ENCODE data around the gene NEK9.

NEK9 gene

DNA sequence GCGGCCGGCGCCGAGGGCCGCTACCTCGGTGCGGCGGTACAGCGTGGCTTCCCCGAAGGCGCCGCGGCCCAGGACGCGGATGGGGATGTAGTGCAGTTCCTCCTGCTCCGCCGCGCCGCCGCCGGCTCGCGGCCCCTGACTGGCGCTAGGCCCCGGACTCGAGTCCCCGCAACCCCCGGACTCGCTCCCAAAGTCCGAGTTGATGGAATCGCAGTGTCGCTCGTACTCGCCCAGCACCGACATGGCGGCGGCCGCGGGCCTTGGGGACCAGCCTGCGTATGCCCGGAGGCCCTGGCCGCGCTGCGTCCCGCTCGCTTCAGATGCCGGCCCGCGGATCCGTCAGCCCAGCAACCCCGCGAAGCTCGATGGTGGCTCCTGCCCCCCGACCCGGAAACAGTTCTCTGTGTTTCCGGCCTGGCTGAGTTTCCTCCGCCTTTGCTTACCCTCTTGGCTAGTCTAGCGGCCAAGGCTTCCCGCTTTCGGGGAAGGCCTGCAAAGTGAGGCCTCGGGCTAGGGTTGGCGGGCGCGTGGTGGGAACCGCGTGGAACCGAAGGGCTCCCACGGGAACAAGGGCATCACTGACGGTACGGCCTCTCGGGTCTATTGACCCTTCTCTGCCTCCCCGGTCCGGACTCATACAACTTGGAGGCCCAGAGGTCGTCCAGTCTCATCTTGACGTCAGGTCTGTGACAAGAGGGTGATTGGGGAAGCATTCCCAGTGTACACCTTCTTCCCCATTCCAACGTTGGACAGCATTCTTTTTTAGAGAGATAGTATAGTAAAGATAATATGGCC lies at the start of gene NEK9:
TSS of gene NEK9 (minus strand) at position 370 of the 795 bp plus-strand sequence. CDS start at position 243, 127 bp downstream.
- peak; percentile 34 to 93 (median 83) for DNase-seq

GRCh38 chr14:75176142-75176820 lies 49.4 kb upstream of the NEK9 start, which contains the start of gene TMED10:
Gene TMED10 (minus strand): TSS chr14:75176612. CDS start chr14:75176579, 33 bp downstream.
- peak; percentile 45 to 99 (median 82) for DNase-seq

DNA sequence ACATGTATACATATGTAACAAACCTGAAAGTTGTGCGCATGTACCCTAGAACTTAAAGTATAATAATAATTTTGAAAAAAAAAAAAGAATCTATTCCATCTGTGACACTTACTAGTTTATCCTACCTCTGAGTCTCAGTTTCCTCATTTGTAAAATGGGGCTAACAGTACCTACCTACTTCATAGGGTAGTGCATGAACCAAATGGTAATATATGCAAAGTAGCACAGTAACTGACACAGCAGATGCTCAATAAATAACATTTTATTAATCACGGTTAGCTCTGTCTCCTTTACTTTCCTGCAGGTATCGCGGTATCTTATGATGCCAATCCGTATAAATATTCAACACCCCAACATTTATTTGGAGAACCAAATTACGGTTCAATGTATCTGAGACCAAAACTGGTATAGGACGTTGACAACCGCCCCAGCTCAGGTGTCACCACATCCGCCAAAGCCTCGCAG lies 48.9 kb upstream of the NEK9 start:
- no peak for DNase-seq

DNA sequence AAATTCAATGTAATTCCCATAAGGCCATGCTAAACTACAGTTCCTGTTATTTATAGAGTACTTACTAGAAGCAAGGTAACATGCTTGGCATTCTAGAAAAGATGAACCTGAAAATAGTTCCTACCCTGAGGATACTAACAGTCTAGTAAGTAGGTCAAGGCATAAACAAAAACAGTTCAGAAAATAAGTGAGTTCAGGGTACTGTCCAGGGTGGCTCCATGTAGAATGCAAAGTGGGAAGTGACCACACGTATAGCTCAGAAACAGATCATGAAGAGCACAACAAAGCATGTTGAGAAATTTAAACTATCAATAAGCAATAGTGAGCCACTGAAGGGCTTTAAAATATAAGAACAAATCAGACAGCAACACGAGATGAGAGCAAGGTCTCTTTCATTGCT lies 47.2 kb upstream of the NEK9 start:
- no peak for DNase-seq

- DNase-seq: no peak
Measured at GRCh38 chr14:75170772-75171171, 43.9 kb upstream of the NEK9 start.

DNA sequence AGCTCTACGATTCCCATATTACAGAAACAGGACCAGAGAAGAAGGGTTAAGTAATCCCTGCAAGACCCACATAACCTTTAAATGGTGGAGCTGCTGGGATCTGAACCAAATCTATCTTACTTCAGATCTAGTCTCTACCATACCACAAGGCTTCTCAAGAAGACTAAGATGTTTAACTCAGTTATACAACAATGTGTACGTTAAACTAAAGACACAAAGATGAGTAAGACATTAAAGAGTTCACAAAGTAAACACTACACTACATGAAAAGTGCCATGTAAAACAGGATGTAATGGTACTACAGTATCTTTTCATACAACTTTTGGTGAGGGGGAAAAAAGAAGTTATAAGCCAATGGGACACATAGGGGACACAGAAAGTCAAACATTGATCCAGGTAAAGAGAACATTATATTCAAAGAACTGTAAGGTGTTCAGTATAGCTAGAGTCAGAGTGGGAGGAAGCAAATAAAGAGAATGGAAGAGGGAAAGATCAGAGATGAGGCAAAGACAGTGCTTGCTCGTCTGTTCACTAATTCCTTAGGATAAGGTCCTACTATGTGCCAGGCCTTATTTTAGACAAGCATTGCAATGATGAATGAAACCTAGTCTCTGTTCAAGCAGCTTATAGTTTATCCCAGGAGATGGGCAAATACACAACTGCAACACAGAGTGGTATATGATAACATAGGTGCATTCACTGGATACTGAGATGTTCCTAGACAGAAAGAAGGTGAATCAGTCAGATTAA lies 41.9 kb upstream of the NEK9 start:
- no peak for DNase-seq

DNA sequence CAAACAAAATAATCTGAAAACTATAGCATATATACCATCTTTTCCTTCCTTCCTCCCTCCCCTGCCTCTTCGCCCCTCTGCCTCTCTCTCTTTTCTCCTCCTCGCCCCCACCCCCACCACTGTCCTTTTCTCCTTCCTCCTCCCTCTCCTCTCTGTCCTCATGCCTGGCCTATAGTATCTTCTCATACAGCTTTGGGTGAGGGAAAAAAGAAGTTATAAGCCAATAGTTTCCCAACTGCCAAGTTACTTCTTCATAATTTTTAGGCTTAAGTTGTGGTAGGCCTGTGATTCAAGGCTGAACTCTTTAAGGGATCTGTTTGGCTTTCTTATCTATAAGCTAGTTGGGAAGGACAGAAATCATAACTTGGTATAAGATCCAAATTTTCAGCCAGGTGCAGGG lies 40.5 kb upstream of the NEK9 start:
- DNase-seq: no peak

- peak in 51 of 56 donors; percentile 15 to 90 (median 71) for DNase-seq
Measured at GRCh38 chr14:75165586-75166391, 38.9 kb upstream of the NEK9 start.

- no peak for DNase-seq
Measured at GRCh38 chr14:75164809-75165208, 38.0 kb upstream of the NEK9 start.

GRCh38 chr14:75163677-75164076 lies 36.8 kb upstream of the NEK9 start:
- no peak for DNase-seq

GRCh38 chr14:75162631-75163030 lies 35.8 kb upstream of the NEK9 start:
- no peak for DNase-seq

DNA sequence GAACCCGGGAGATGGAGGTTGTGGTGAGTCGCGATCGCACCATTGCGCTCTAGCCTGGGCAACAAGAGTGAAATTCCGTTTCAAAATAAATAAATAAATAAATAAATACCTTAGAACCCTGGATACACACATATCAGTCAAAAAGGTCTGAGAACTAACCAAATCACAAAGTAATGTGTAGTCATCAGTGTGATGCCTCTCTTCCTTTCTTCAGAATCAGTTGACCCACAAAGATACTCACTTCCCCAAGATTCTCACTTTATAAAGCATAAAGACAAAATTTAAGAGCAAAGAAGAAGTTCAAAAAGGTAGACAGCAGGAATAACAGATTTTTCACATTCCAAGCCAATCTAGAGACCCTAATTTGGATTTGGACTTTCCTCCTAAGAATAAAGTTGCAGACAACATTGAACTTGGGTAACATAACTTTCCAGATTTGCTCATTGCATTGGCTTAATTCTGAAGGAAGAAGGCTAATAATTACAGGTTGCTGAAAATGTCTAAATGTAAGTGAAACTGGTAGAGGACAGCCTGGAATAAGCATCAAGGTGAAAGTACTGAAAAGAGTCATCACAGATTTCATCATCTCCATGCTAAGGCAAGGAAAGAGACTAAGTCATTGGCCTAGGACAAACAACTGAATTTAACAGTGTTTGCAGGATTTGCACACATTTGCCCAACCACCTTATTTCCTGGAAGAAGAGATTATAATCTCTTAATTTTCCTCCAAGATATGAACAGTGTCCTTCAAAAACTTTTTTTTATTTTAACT lies 32.2 kb upstream of the NEK9 start:
- DNase-seq: no peak

GRCh38 chr14:75156901-75157300 lies 30.1 kb upstream of the NEK9 start:
- DNase-seq: no peak

GRCh38 chr14:75156111-75156510 lies 29.3 kb upstream of the NEK9 start:
- DNase-seq: no peak

- DNase-seq: no peak
Measured at GRCh38 chr14:75155169-75155568, 28.3 kb upstream of the NEK9 start.

DNA sequence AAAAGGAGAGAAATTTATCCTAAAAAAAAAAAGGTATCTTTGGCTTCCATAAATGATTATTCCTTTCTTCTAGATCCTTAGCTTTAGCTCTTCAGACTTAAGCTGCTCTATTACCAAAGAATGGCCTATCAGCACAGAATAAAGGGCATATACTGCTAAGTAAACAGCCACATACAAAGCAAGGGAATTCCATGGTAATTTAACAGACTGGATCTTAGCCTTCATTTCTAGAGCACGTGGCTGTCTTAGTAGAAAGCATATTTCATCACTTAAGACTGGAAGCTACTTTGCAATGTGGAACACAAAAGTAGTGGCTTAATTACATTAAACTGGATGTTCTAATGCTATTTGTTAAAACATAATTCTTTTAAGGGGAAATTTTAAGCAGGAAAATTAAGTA lies 26.4 kb upstream of the NEK9 start:
- DNase-seq: no peak

- DNase-seq: no peak
Measured at GRCh38 chr14:75151851-75152250, 25.0 kb upstream of the NEK9 start.

- DNase-seq: peak in 2 of 56 donors; percentile 12 to 24
Measured at GRCh38 chr14:75150637-75151036, 23.8 kb upstream of the NEK9 start.

GRCh38 chr14:75150150-75150549 lies 23.3 kb upstream of the NEK9 start:
- no peak for DNase-seq

GRCh38 chr14:75147423-75148071 lies 20.7 kb upstream of the NEK9 start:
- DNase-seq: peak in 55 of 56 donors; percentile 13 to 96 (median 78)

Measured in amygdala (tissue), 56 donors.